WTC11 (cell line): ENCODE data around the gene FAM111B.

Source experiments
- CREB1 ChIP-seq: sonication (generic); formaldehyde crosslinking; IDR thresholded peaks from 2 replicates; pipeline ENCODE4 v1.8.0; 2023; ENCODE audit warnings: mild to moderate bottlenecking, missing genetic modification reagents
- IRF2 ChIP-seq: sonication (generic); formaldehyde crosslinking; IDR thresholded peaks from 2 replicates; pipeline ENCODE4 v1.8.0; 2022; ENCODE audit warnings: low read depth, missing genetic modification reagents, borderline replicate concordance
- NFATC4 ChIP-seq: fragments of 250-450 bp; sonication (Bioruptor Pico); IDR thresholded peaks from 2 replicates; pipeline ENCODE4 v1.9.0; 2021; ENCODE audit warnings: mild to moderate bottlenecking
- NFYB ChIP-seq: sonication (generic); formaldehyde crosslinking; conservative IDR thresholded peaks from 2 replicates; pipeline ENCODE4 v1.8.0; 2022; ENCODE audit warnings: low read depth, missing genetic modification reagents
- NR3C1 ChIP-seq: sonication (generic); formaldehyde crosslinking; conservative IDR thresholded peaks from 2 replicates; pipeline ENCODE4 v1.8.1; 2023; ENCODE audit warnings: low read depth, mild to moderate bottlenecking, missing genetic modification reagents
- PRRX2 ChIP-seq: fragments of 250-450 bp; sonication (Bioruptor Pico); IDR thresholded peaks from 2 replicates; pipeline ENCODE4 v1.8.0; 2021; ENCODE audit warnings: mild to moderate bottlenecking
- ZNF138 ChIP-seq: sonication (generic); formaldehyde crosslinking; conservative IDR thresholded peaks from 2 replicates; pipeline ENCODE4 v1.8.1; 2022; ENCODE audit warnings: mild to moderate bottlenecking, moderate library complexity, missing genetic modification reagents
- ZNF232 ChIP-seq: sonication (generic); formaldehyde crosslinking; IDR thresholded peaks from 2 replicates; pipeline ENCODE4 v1.8.0; 2022; ENCODE audit warnings: mild to moderate bottlenecking, missing genetic modification reagents
- TF ChIP-seq, protein P1 (sequence below): fragments of 200-600 bp; IDR thresholded peaks from 2 replicates; pipeline ENCODE4 v1.8.0; 2022; ENCODE audit warnings: antibody characterized with exemption
- TF ChIP-seq, protein P2 (sequence below): sonication (generic); formaldehyde crosslinking; IDR thresholded peaks from 2 replicates; pipeline ENCODE4 v1.8.0; 2022; ENCODE audit warnings: mild to moderate bottlenecking, missing genetic modification reagents
- TF ChIP-seq, protein P3 (sequence below): sonication (generic); formaldehyde crosslinking; conservative IDR thresholded peaks from 2 replicates; pipeline ENCODE4 v1.8.1; 2023; ENCODE audit warnings: mild to moderate bottlenecking, low read depth, missing genetic modification reagents, moderate library complexity
- TF ChIP-seq, protein P4 (sequence below): sonication (generic); formaldehyde crosslinking; IDR thresholded peaks from 2 replicates; pipeline ENCODE4 v1.8.1; 2023; ENCODE audit warnings: mild to moderate bottlenecking, missing genetic modification reagents, moderate library complexity

DNA sequence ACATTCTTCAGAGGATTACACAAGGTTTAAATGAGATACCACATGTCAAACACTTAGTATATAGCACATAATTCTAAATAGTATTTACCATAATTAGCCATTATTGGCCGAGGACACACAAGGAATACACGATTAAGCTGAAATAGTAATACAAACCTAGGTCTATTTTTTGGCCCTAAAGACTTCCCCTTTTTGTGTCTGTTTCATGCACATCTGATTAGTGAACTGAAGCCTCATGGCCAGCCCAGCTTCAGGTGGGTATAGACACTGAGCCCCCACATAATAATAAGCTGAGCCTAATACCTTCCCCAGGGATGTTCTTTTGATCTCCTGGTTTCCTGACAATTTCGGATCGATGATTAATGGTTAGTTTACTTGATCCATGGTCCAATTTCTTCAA lies 18.9 kb upstream of the FAM111B start:
- TF ChIP-seq NFATC4 (CRISPR knock-in tag) (no peak), IRF2 (no peak), ZNF232 (CRISPR knock-in tag) (no peak), CREB1 (CRISPR knock-in tag) (no peak), PRRX2 (no peak), ZNF138 (CRISPR knock-in tag) (no peak), NFYB (CRISPR knock-in tag) (no peak), NR3C1 (CRISPR knock-in tag) (no peak)
- TF ChIP-seq, protein P1, sequence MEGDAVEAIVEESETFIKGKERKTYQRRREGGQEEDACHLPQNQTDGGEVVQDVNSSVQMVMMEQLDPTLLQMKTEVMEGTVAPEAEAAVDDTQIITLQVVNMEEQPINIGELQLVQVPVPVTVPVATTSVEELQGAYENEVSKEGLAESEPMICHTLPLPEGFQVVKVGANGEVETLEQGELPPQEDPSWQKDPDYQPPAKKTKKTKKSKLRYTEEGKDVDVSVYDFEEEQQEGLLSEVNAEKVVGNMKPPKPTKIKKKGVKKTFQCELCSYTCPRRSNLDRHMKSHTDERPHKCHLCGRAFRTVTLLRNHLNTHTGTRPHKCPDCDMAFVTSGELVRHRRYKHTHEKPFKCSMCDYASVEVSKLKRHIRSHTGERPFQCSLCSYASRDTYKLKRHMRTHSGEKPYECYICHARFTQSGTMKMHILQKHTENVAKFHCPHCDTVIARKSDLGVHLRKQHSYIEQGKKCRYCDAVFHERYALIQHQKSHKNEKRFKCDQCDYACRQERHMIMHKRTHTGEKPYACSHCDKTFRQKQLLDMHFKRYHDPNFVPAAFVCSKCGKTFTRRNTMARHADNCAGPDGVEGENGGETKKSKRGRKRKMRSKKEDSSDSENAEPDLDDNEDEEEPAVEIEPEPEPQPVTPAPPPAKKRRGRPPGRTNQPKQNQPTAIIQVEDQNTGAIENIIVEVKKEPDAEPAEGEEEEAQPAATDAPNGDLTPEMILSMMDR, result no peak
- TF ChIP-seq, protein P2, sequence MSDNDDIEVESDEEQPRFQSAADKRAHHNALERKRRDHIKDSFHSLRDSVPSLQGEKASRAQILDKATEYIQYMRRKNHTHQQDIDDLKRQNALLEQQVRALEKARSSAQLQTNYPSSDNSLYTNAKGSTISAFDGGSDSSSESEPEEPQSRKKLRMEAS (CRISPR knock-in tag), result no peak
- TF ChIP-seq, protein P3, sequence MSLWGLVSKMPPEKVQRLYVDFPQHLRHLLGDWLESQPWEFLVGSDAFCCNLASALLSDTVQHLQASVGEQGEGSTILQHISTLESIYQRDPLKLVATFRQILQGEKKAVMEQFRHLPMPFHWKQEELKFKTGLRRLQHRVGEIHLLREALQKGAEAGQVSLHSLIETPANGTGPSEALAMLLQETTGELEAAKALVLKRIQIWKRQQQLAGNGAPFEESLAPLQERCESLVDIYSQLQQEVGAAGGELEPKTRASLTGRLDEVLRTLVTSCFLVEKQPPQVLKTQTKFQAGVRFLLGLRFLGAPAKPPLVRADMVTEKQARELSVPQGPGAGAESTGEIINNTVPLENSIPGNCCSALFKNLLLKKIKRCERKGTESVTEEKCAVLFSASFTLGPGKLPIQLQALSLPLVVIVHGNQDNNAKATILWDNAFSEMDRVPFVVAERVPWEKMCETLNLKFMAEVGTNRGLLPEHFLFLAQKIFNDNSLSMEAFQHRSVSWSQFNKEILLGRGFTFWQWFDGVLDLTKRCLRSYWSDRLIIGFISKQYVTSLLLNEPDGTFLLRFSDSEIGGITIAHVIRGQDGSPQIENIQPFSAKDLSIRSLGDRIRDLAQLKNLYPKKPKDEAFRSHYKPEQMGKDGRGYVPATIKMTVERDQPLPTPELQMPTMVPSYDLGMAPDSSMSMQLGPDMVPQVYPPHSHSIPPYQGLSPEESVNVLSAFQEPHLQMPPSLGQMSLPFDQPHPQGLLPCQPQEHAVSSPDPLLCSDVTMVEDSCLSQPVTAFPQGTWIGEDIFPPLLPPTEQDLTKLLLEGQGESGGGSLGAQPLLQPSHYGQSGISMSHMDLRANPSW (CRISPR knock-in tag), result no peak
- TF ChIP-seq, protein P4, sequence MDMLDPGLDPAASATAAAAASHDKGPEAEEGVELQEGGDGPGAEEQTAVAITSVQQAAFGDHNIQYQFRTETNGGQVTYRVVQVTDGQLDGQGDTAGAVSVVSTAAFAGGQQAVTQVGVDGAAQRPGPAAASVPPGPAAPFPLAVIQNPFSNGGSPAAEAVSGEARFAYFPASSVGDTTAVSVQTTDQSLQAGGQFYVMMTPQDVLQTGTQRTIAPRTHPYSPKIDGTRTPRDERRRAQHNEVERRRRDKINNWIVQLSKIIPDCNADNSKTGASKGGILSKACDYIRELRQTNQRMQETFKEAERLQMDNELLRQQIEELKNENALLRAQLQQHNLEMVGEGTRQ, result no peak
